ENCODE data around the gene VANGL2. TPM values are rescaled to one million over a fixed set of nuclear protein-coding genes. Genes with fewer than 3 reads are reported as not detected.

VANGL2 gene
- polyA plus RNA-seq, 1 donor from 2014 or later: 22.6 TPM

- H3K36me3 ChIP-seq (ENCODE audit: insufficient read depth, low read length): no peaks in the 10 kb centered on the region
- H3K9me3 ChIP-seq (ENCODE audit: low read length): no peaks in the 10 kb centered on the region
- H3K9ac ChIP-seq (ENCODE audit: low read length): no peak overlapping the region
- H3K9me2 ChIP-seq (ENCODE audit: insufficient read depth, low read length): no peaks in the 10 kb centered on the region
- no peaks in the 10 kb centered on the region for H3F3A ChIP-seq (ENCODE audit: insufficient read depth, low read length, poor library complexity, severe bottlenecking)
- no peaks in the 10 kb centered on the region for H3K79me2 ChIP-seq (replicated peaks; ENCODE audit: insufficient read depth, low read length)
- no peak overlapping the region for H3K27ac ChIP-seq (ENCODE audit: low read length)
- no peaks in the 10 kb centered on the region for H3K27me3 ChIP-seq (ENCODE audit: insufficient read depth, low read depth, low read length)
- no peak overlapping the region for H3K4me2 ChIP-seq (ENCODE audit: low read length)
- no peak for TF ChIP-seq CTCF (IDR thresholded peaks at IDR 0.05; ENCODE audit: poor library complexity, severe bottlenecking)
- TF ChIP-seq POLR2AphosphoS5 (IDR thresholded peaks at IDR 0.05): no peak
- TF ChIP-seq EP300 (conservative IDR thresholded peaks at IDR 0.05; ENCODE audit: poor library complexity, severe bottlenecking): no peak
- TF ChIP-seq MXI1 (conservative IDR thresholded peaks at IDR 0.05; ENCODE audit: poor library complexity, severe bottlenecking): no peak
- no peak for TF ChIP-seq EZH2 (IDR thresholded peaks at IDR 0.05; ENCODE audit: borderline replicate concordance, insufficient read depth, low read length, poor library complexity, severe bottlenecking)
- TF ChIP-seq TAF1 (IDR thresholded peaks at IDR 0.05; ENCODE audit: low read depth): no peak
- TF ChIP-seq, protein P1, sequence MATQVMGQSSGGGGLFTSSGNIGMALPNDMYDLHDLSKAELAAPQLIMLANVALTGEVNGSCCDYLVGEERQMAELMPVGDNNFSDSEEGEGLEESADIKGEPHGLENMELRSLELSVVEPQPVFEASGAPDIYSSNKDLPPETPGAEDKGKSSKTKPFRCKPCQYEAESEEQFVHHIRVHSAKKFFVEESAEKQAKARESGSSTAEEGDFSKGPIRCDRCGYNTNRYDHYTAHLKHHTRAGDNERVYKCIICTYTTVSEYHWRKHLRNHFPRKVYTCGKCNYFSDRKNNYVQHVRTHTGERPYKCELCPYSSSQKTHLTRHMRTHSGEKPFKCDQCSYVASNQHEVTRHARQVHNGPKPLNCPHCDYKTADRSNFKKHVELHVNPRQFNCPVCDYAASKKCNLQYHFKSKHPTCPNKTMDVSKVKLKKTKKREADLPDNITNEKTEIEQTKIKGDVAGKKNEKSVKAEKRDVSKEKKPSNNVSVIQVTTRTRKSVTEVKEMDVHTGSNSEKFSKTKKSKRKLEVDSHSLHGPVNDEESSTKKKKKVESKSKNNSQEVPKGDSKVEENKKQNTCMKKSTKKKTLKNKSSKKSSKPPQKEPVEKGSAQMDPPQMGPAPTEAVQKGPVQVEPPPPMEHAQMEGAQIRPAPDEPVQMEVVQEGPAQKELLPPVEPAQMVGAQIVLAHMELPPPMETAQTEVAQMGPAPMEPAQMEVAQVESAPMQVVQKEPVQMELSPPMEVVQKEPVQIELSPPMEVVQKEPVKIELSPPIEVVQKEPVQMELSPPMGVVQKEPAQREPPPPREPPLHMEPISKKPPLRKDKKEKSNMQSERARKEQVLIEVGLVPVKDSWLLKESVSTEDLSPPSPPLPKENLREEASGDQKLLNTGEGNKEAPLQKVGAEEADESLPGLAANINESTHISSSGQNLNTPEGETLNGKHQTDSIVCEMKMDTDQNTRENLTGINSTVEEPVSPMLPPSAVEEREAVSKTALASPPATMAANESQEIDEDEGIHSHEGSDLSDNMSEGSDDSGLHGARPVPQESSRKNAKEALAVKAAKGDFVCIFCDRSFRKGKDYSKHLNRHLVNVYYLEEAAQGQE (IDR thresholded peaks at IDR 0.05; ENCODE audit: borderline replicate concordance): no peak
- no peak for TF ChIP-seq RAD21 (conservative IDR thresholded peaks at IDR 0.05)
- TF ChIP-seq SMC3 (conservative IDR thresholded peaks at IDR 0.05; ENCODE audit: poor library complexity): no peak
- no peak overlapping the region for H2AFZ ChIP-seq (ENCODE audit: low read depth, low read length)
- no peak overlapping the region for H3K4me3 ChIP-seq (ENCODE audit: low read length)
- no peaks in the 10 kb centered on the region for H4K20me1 ChIP-seq (ENCODE audit: insufficient read depth)
Observed at GRCh38 chr1:160438317-160438918, 38.1 kb downstream of the VANGL2 start.

GRCh38 chr1:160438935-160439334 is 38.6 kb downstream of the VANGL2 start:
- Histone ChIP-seq H3K27ac (ENCODE audit: low read length) (no peak overlapping the region), H2AFZ (ENCODE audit: low read depth, low read length) (no peak overlapping the region)

More at GRCh38 chr1:160438935-160439334, 38.6 kb downstream of the VANGL2 start:
- H3K9me3 ChIP-seq (ENCODE audit: low read length): no peaks in the 10 kb centered on the region
- no peaks in the 10 kb centered on the region for H3K36me3 ChIP-seq (ENCODE audit: insufficient read depth, low read length)
- TF ChIP-seq, protein P1 (IDR thresholded peaks at IDR 0.05; ENCODE audit: borderline replicate concordance): no peak
- no peak for TF ChIP-seq CTCF (IDR thresholded peaks at IDR 0.05; ENCODE audit: poor library complexity, severe bottlenecking)
- no peak for TF ChIP-seq RAD21 (conservative IDR thresholded peaks at IDR 0.05)
- no peak for TF ChIP-seq TAF1 (IDR thresholded peaks at IDR 0.05; ENCODE audit: low read depth)
- TF ChIP-seq MXI1 (conservative IDR thresholded peaks at IDR 0.05; ENCODE audit: poor library complexity, severe bottlenecking): no peak
- TF ChIP-seq POLR2AphosphoS5 (IDR thresholded peaks at IDR 0.05): no peak
- TF ChIP-seq EZH2 (IDR thresholded peaks at IDR 0.05; ENCODE audit: borderline replicate concordance, insufficient read depth, low read length, poor library complexity, severe bottlenecking): no peak
- no peak for TF ChIP-seq SMC3 (conservative IDR thresholded peaks at IDR 0.05; ENCODE audit: poor library complexity)
- TF ChIP-seq EP300 (conservative IDR thresholded peaks at IDR 0.05; ENCODE audit: poor library complexity, severe bottlenecking): no peak
- no peaks in the 10 kb centered on the region for H3F3A ChIP-seq (ENCODE audit: insufficient read depth, low read length, poor library complexity, severe bottlenecking)
- no peaks in the 10 kb centered on the region for H3K79me2 ChIP-seq (replicated peaks; ENCODE audit: insufficient read depth, low read length)
- H4K20me1 ChIP-seq (ENCODE audit: insufficient read depth): no peaks in the 10 kb centered on the region
- no peak overlapping the region for H3K4me3 ChIP-seq (ENCODE audit: low read length)
- H3K27me3 ChIP-seq (ENCODE audit: insufficient read depth, low read depth, low read length): no peaks in the 10 kb centered on the region
- no peak overlapping the region for H3K9ac ChIP-seq (ENCODE audit: low read length)
- H3K4me2 ChIP-seq (ENCODE audit: low read length): no peak overlapping the region
- H3K9me2 ChIP-seq (ENCODE audit: insufficient read depth, low read length): no peaks in the 10 kb centered on the region

Measured in neural cell (in vitro differentiated cells).